ENCODE results near the gene DNM3.

Gene DNM3

DNA sequence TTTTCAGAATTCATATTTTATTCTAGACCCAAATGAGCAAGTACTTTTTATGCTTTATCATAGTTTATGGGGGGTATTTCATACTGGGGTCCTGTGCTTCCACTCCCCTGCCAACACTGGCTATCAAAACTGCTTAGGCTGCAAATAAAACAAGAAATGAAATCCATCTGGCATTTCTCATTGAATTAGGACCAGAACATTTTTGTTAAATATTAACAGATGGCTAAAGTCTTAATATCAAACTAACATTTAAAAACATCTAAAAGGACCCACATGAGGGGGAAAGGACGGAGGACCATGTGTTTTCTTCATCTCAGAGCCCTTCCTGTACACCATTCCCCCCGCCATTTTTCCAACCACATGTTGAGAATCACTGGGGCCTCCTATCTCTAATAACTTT, 411.7 kb downstream of the DNM3 start:
- DNase-seq: no peak

- no peak for DNase-seq
These were observed 413.4 kb downstream of the DNM3 start for GRCh38 chr1:172254521-172255222.

DNA sequence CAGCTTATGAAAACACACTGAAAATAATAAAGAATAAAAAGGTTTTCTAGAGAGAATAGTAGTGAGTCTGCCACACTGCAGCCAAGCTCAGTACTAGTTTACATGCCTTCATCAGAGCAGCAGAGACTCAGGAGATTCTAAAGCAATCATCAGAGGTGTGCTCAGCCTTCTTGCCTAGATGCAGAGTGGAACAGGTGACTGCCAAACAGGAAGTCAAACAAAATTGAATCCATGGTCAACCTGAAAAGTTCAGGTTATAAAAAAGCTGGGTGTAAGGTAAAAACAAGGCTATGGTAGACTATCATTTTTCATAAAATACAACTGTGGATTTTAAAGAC, 413.9 kb downstream of the DNM3 start:
- no peak for DNase-seq

DNA sequence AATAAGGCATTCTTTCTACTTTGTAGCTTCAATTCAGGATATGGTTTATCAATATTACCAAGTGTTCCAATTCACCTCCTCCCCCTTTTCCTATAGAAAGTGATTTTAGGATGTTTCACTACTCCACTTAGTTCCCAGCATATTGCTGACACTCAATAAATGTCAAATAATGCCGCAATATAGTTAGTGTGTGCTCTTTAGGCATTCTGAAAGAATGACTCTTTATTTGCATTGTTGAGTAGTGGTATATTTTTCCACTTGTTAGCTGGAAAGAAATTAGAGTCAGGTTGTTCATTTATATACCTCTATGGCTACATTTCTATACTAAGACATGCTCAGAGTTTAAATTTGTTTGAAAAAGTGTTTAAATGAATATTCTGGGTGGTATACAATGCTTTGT, 424.6 kb downstream of the DNM3 start:
- DNase-seq: no peak

DNA sequence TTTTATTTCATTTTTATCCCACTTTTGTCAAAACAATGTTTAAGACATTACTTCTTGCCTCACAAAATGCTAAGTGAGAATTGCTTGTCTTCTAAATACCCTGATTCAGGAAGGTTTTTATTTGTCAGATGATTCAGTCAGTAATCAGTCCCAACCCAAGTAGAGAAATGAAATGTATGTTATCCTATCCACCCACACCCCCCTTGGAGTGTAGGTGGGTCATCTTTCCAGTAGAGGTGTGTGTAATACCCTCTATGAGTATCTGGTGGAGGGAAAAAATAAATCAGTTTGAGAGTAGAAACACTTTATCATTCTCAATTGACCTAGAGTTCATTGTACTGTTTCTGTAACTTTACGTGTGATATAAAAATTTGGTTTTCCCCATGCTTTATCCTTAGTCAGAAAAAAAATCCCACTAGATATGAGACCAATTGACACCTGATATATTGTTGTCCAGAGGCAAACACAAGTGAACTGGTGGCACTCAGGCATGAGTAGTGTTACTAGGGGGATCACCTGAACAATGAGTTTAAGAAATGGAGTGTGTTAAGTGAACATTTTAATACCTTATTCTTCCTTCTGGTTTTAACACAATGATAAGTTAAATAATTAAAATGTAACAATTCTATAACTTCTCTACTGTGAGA, 425.4 kb downstream of the DNM3 start:
- no peak for DNase-seq

- no peak for DNase-seq
These were observed 426.9 kb downstream of the DNM3 start for GRCh38 chr1:172268237-172268636.

- no peak for DNase-seq
These were observed 427.8 kb downstream of the DNM3 start for GRCh38 chr1:172269084-172269483.

DNA sequence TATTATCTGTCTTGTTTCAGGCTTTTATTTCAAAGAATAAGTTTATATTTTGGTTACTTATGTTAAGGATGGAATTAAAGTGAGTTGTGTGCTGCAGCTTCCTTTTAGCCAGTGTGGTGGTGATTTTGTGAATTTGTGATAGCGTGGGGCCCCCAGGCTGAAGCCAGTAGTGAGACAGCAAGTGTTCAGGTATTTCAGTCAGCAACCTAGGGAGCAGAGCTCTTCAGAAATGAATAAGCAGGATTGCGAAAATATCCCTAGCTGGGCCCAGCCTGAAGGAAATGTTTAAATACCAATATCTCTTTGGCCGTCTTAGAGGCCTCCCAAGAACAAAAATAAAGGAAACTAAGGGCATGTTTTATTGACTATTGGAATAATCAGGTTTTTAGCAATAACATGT, 428.3 kb downstream of the DNM3 start:
- no peak for DNase-seq

- DNase-seq: no peak
These were observed 429.3 kb downstream of the DNM3 start for GRCh38 chr1:172270605-172271004.

DNA sequence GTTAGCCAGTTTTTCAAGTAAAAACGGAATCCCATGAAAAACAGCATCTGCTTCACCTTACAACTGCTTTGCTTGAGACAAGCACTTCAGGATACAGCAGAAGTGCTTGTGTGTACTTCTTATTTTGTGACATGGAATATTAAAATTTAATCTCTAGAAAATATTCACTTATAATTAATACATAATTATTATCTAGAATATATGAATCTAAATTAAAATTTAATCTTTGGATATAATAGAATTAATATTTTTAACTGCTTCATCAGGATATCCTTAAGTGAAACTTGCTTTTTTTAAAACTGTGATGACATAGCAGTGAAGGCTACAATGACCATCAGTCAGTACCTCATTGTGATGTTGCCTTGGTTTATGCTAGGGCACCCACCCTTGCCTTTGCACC, 430.8 kb downstream of the DNM3 start:
- DNase-seq: no peak

DNA sequence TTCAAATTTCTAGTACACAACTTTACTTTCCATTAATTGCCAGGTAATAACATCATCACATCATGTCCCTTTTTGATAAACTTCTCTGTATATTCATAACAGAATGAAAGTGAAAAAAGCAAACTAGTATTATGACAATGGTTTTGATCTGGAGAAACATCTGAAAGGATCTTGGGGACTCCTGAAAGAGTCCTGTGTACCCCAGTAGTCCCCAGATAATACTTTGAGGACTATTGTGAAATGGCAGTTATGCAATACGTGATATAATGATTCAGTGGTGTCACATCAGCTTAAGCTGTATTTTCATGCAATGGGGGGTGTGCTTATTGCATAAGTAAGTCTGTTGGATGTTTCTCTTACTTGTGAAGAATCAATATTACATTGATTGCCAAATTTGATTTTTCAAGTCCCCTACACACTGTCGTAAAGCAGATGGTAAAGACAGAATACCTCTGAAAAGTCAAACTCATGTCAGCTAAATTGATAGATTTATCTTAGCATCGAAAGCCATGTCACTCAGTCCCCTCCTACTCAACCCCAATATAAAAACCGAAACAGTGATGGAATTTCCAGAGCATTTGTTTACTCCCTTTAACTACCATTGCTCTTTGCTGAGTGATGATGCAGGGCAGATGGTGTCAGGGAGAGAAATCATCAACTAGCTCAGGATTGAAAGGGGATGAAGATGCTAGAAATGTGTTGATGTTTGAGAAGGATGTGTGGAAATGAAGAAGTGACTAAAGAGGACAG, 432.5 kb downstream of the DNM3 start:
- DNase-seq: peak in 1 of 2 donors; percentile 17

GRCh38 chr1:172275478-172275877, 434.2 kb downstream of the DNM3 start:
- DNase-seq: no peak

GRCh38 chr1:172276120-172276818, 435.0 kb downstream of the DNM3 start:
- DNase-seq: no peak

GRCh38 chr1:172277275-172277674, 436.0 kb downstream of the DNM3 start:
- no peak for DNase-seq

GRCh38 chr1:172277989-172278388, 436.7 kb downstream of the DNM3 start:
- DNase-seq: no peak

- DNase-seq: no peak
These were observed 437.2 kb downstream of the DNM3 start for GRCh38 chr1:172278478-172278877.

DNA sequence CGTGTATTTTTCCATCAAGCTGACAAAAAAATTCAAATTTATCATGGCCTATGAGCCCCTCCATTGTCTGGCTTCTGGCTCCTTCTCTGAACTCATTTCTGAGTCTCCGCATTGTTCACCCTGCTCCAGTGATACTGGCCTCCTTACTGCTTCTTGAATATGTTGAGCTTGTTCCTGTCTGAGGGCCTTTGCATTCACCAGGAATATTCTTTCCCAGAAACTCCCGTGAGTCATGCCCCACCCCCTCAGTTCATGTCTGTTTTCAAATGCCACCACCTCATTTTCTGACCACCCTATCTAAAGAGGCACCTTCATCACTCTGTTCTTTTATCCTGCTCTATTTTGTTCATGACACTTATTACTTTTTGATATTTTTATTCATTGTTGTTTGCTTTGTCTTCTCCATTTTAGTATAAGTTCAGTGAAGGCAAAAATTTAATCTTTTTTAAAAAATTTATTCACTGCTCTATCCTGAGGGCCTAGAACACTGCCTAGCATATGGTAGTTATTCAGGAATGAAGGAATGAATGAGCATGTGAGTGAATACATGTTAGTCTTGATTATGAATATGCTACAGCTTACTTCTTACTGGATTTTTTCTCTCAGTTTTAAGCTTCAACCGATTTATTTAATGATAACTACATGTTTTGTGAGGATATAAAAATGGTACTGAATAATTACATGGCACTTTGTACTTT, 438.8 kb downstream of the DNM3 start:
- no peak for DNase-seq

- no peak for DNase-seq
These were observed 442.5 kb downstream of the DNM3 start for GRCh38 chr1:172283766-172284165.

DNA sequence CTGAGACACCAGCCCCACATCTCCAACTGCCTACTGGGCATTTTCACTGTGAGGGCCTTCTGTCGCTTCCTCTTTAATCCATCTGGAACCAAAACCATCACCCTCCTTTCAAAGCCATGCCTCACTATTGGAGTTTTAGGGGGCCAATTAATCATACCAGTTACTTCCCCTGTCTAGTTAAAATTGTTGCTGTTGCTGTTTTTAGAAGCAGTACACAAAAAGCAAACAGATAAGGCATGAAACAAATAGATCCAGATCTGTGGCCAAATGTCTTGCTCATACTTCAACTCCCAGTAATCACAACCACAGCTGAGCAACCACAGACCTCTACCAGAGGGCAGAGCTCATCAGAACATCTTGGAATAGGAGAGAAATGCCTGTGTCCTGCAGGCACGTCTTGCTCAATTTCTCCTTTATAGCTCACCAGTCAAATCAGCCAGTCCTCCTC, 445.4 kb downstream of the DNM3 start:
- DNase-seq: no peak

GRCh38 chr1:172287208-172287607, 445.9 kb downstream of the DNM3 start:
- DNase-seq: no peak

DNA sequence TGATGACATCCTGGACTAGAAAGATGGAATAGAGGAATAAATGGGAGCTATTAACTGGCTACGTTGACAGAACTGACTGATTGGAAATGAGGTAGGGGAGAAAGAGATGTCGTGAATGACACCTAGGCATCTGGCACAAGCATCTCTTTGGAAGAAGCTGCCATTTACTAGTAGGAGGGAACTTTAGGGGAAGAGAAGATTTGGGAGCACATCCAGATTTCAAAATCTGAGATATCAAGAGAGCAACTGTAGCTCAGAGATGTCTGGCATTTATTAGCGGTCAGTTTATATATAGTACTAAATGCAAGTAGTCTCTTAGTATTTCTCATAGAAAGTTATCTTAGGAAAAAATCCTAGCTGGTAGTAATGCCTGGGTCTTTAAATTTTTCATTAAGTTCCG, 447.3 kb downstream of the DNM3 start:
- DNase-seq: no peak

DNA sequence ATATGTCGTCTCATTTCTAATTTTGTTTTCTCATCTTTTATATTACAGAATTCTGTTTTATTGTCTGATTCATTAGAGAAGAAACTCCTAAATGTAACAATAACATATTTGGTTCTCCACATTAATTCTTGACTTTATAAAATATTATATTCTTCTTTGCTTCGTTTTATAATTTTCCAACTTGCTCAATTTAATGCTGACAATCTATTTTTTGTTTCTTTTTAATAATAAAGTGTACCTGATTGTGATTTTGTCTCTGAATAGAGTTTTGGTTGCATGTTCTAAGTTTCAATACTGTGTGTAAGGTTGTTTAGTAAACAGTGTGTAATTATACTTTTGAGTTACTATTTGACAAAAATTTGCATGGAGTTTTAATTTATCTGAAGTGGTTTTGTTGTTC, 448.1 kb downstream of the DNM3 start:
- no peak for DNase-seq

GRCh38 chr1:172292840-172293239, 451.5 kb downstream of the DNM3 start:
- no peak for DNase-seq
